Colonic mucosa (tissue), 4 donors: Measurements from ENCODE around the gene ATAD1. TPM values are rescaled to one million over a fixed set of nuclear protein-coding genes. Genes with fewer than 3 reads are reported as not detected.
"Not testable (repeated sequence)": the region's sequence is repeated elsewhere in the genome, so short reads cannot be mapped to it uniquely, and the experiment has no call there.

Source experiments
- DNase-seq: peaks from one replicate; pipeline ENCODE4 v3.0.0-alpha.2; 2020
- H3K27ac ChIP-seq: fragments of 200-600 bp; one replicate; pipeline ENCODE4 v1.8.0; 2021
- H3K27me3 ChIP-seq: fragments of 200-600 bp; one replicate; pipeline ENCODE4 v1.8.0; 2021
- H3K36me3 ChIP-seq: fragments of 200-600 bp; one replicate; pipeline ENCODE4 v1.8.0; 2021
- H3K4me1 ChIP-seq: fragments of 200-600 bp; one replicate; pipeline ENCODE4 v1.8.0; 2021; ENCODE audit warnings: mild to moderate bottlenecking
- H3K4me3 ChIP-seq: fragments of 200-600 bp; one replicate; pipeline ENCODE4 v1.8.0; 2021
- H3K9ac ChIP-seq, 2 donors: one replicate each; pipeline ENCODE4 v1.7.0; 2013; ENCODE audit warnings: control low read depth in 2 of 2, low read depth in 2 of 2, low read length in 2 of 2
- H3K9me3 ChIP-seq: fragments of 200-600 bp; one replicate; pipeline ENCODE4 v1.8.0; 2021
- CTCF ChIP-seq: fragments of 200-600 bp; IDR thresholded peaks from one replicate; pipeline ENCODE4 v1.8.0; 2022; ENCODE audit warnings: antibody characterized with exemption, mild to moderate bottlenecking
- intact Hi-C: fragments of 100-400 bp; cut with DNase I; formaldehyde crosslinking; loops from one replicate; pipeline ENCODE4 v1.14.1; 2022
- total RNA-seq, 2 donors: library from RNA; stranded (reverse); fragmentation: NEBNext Ultra II Directional in 1 of 2; extraction: Animal tissue kit (Norgen Biotek cat#: 25700) in 1 of 2; gene quantifications; one replicate each; pipeline ENCODE4 v1.2.1, GENCODE V29; 2021
- donor health status: healthy.
- donor health status: DM: no; HTN: no; CAD: no.
- donor health status: DM: no; HTN: no; CAD: no.

Gene ATAD1
- total RNA-seq, 2 donors from 2014 or later = 38.1 to 59.9 TPM

DNA sequence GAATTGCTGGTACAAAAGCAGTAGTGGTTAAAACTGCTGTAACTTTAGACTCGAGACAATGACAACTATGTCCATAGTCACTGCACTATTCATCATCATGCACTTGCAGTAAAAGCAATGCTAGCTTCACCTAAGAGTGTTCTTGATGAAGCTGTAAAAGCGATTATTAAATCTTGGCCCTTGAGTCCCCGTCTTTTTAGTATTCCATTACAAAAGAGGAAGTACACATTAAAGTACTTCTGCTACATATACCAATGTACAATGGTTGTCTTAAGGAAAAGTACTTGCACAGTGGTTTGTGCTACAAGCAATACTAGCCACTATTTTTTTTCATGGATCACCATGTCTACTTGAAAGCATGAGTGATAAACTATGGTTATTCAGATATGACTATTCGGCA is 78.3 kb downstream of the ATAD1 start:
- no peaks in the 10 kb centered on the region for H3K4me1 ChIP-seq
- no peak overlapping the region for H3K9ac ChIP-seq
- TF ChIP-seq CTCF = no peak
- H3K27ac ChIP-seq = no peak overlapping the region
- intact Hi-C loops = loop anchor here (5.0 kb wide), 1 partner anchor 207 kb away; no protein-coding TSS in a partner anchor
- H3K9me3 ChIP-seq = no peaks in the 10 kb centered on the region
- no peak overlapping the region for H3K4me3 ChIP-seq
- no peak for DNase-seq
- no peaks in the 10 kb centered on the region for H3K36me3 ChIP-seq
- H3K27me3 ChIP-seq = peaks cover 4% of the 10 kb centered on the region

GRCh38 chr10:87738253-87738652 is 79.8 kb downstream of the ATAD1 start:
- not testable (repeated sequence) for H3K4me1 ChIP-seq, H3K4me3 ChIP-seq, H3K9me3 ChIP-seq, DNase-seq, H3K36me3 ChIP-seq, H3K27ac ChIP-seq, H3K9ac ChIP-seq, H3K27me3 ChIP-seq
- intact Hi-C loops = loop anchor here (5.0 kb wide), 1 partner anchor 206 kb away; no protein-coding TSS in a partner anchor

- intact Hi-C loops = loop anchor here (2.0 to 5.0 kb wide), 2 partner anchors 78 to 203 kb away; no protein-coding TSS in a partner anchor
- peak; percentile 75 for TF ChIP-seq CTCF
- H3K9ac ChIP-seq = no peak overlapping the region
- no peaks in the 10 kb centered on the region for H3K4me1 ChIP-seq
- no peak overlapping the region for H3K27ac ChIP-seq
- no peak overlapping the region for H3K4me3 ChIP-seq
- peaks cover 4% of the 10 kb centered on the region for H3K27me3 ChIP-seq
- H3K36me3 ChIP-seq = no peaks in the 10 kb centered on the region
- H3K9me3 ChIP-seq = no peaks in the 10 kb centered on the region
- no peak for DNase-seq
Observed at GRCh38 chr10:87734987-87735827, 82.8 kb downstream of the ATAD1 start.

- intact Hi-C loops = no loop called here
- Histone ChIP-seq H3K4me3 (no peak overlapping the region), H3K36me3 (no peaks in the 10 kb centered on the region), H3K4me1 (no peaks in the 10 kb centered on the region), H3K27me3 (no peaks in the 10 kb centered on the region), H3K9ac (no peak overlapping the region), H3K9me3 (no peaks in the 10 kb centered on the region), H3K27ac (no peak overlapping the region)
- no peak for DNase-seq
- no peak for TF ChIP-seq CTCF
Observed at GRCh38 chr10:87733081-87733480, 84.9 kb downstream of the ATAD1 start.

GRCh38 chr10:87729940-87730339 is 88.1 kb downstream of the ATAD1 start:
- no peak for DNase-seq
- no peak overlapping the region for H3K27ac ChIP-seq
- no peaks in the 10 kb centered on the region for H3K36me3 ChIP-seq
- no peaks in the 10 kb centered on the region for H3K27me3 ChIP-seq
- no peak overlapping the region for H3K4me3 ChIP-seq
- H3K4me1 ChIP-seq = no peaks in the 10 kb centered on the region
- H3K9ac ChIP-seq = no peak overlapping the region
- no peaks in the 10 kb centered on the region for H3K9me3 ChIP-seq
- intact Hi-C loops = no loop called here
- TF ChIP-seq CTCF = no peak

DNA sequence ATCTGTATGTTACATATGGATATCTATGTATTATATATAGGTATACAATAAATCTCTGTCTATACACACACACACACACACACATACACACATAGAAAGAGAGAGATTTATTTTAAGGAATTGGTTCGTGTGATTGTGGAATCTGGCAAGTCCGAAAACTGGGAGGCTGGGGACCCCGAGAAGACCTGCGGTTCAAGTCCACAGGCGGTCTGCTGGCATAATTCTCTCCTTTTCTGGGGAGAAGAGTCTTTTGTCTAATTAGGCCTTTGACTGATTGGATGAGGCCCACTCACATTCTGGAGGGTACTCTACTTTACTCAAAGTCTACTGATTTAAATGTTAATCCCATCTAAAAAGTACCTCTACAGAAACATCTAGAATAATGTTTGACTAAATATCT is 93.2 kb downstream of the ATAD1 start:
- DNase-seq = no peak
- Histone ChIP-seq H3K9me3 (no peaks in the 10 kb centered on the region), H3K36me3 (no peaks in the 10 kb centered on the region), H3K9ac (no peak overlapping the region), H3K27me3 (no peaks in the 10 kb centered on the region), H3K4me3 (no peak overlapping the region), H3K27ac (no peak overlapping the region), H3K4me1 (no peaks in the 10 kb centered on the region)
- intact Hi-C loops = no loop called here
- no peak for TF ChIP-seq CTCF
